ENCODE results near the gene DSC3. TPM values are rescaled to one million over a fixed set of nuclear protein-coding genes. Genes with fewer than 3 reads are reported as not detected.

DSC3 gene
- total RNA-seq, 1 donor from 2014 or later = 0.03 TPM

- DNase-seq (ENCODE audit: low spot score) = no peak
Observed at GRCh38 chr18:30971338-30971956, 71.1 kb downstream of the DSC3 start.

GRCh38 chr18:30970196-30970816 is 72.2 kb downstream of the DSC3 start:
- DNase-seq (ENCODE audit: low spot score) = no peak

GRCh38 chr18:30969670-30970170 is 72.8 kb downstream of the DSC3 start:
- DNase-seq (ENCODE audit: low spot score) = no peak

GRCh38 chr18:30967701-30968100 is 74.8 kb downstream of the DSC3 start:
- DNase-seq (ENCODE audit: low spot score) = no peak

- no peak for DNase-seq (ENCODE audit: low spot score)
Observed at GRCh38 chr18:30965237-30965636, 77.3 kb downstream of the DSC3 start.

- no peak for DNase-seq (ENCODE audit: low spot score)
Observed at GRCh38 chr18:30960661-30961060, 81.9 kb downstream of the DSC3 start.

- no peak for DNase-seq (ENCODE audit: low spot score)
Observed at GRCh38 chr18:30957066-30957465, 85.5 kb downstream of the DSC3 start.

GRCh38 chr18:30954262-30954661 is 88.3 kb downstream of the DSC3 start:
- DNase-seq (ENCODE audit: low spot score) = no peak

GRCh38 chr18:30945761-30946160 is 96.8 kb downstream of the DSC3 start:
- DNase-seq (ENCODE audit: low spot score) = no peak

GRCh38 chr18:30944773-30945417 is 97.6 kb downstream of the DSC3 start:
- no peak for DNase-seq (ENCODE audit: low spot score)

GRCh38 chr18:30940952-30941539 is 101.5 kb downstream of the DSC3 start:
- no peak for DNase-seq (ENCODE audit: low spot score)

Other genes starting within 250 kb of the DSC3 start
- gene DSC2, start 59.7 kb upstream of the DSC3 start, total RNA-seq = 12.6 TPM
- gene DSC1, start 120.1 kb upstream of the DSC3 start, total RNA-seq = not detected